HEK293 (cell line): Measurements from ENCODE around the gene KIAA1210.

Source experiments
- CTCF ChIA-PET: fragments of 350-600 bp; formaldehyde crosslinking; extraction: SDS; loops from one replicate; lab custom pipeline; 2021; ENCODE audit warnings: antibody characterized with exemption; lab: Yijun Ruan, JAX
- POLR2A ChIA-PET: fragments of 300-600 bp; formaldehyde crosslinking; extraction: SDS; loops from one replicate; lab custom pipeline; 2020; ENCODE audit warnings: antibody characterized with exemption, inconsistent platforms; lab: Yijun Ruan, JAX
- H3K27ac ChIP-seq: fragments of 200-500 bp; sonication (Bioruptor generic); 2 replicates; pipeline ENCODE4 v1.5.1; 2014; ENCODE audit warnings: low read depth, low read length, control low read depth, inconsistent platforms; ENCODE audit errors: extremely low read depth
- H3K36me3 ChIP-seq, 2 experiments: fragments of 200-500 bp in 1 of 2; sonication (Bioruptor generic) in 1 of 2; 1 replicate in 1 of 2; 2 replicates in 1 of 2; pipeline ENCODE4 v1.5.1; 2014 to 2017; ENCODE audit warnings: inconsistent platforms in 2 of 2, low read length in 2 of 2; ENCODE audit not compliant: control insufficient read depth in 2 of 2, insufficient read depth in 1 of 2
- H3K4me1 ChIP-seq: fragments of 200-500 bp; sonication (Bioruptor generic); 2 replicates; pipeline ENCODE4 v1.5.1; 2014; ENCODE audit warnings: mild to moderate bottlenecking, low read length, inconsistent platforms; ENCODE audit not compliant: control insufficient read depth, insufficient read depth
- H3K4me3 ChIP-seq: 2 replicates; pipeline ENCODE4 v1.5.1; 2011; ENCODE audit warnings: low read depth, mild to moderate bottlenecking, control low read depth, low read length, moderate library complexity
- H3K9me3 ChIP-seq: fragments of 200-500 bp; sonication (Bioruptor generic); 2 replicates; pipeline ENCODE4 v1.5.1; 2014; ENCODE audit warnings: low read depth, low read length, inconsistent platforms; ENCODE audit not compliant: control insufficient read depth, insufficient read depth
- HOXA7 ChIP-seq: sonication (generic); formaldehyde crosslinking; IDR thresholded peaks from 2 replicates; pipeline ENCODE4 v1.8.1; 2022; ENCODE audit warnings: missing genetic modification reagents, borderline replicate concordance
- MZF1 ChIP-seq: fragments of 450-650 bp; formaldehyde crosslinking; IDR thresholded peaks from 2 replicates; pipeline ENCODE4 v1.5.1; 2017; ENCODE audit warnings: missing biosample characterization, missing genetic modification characterization, borderline replicate concordance
- SETDB1 ChIP-seq: IDR thresholded peaks from one replicate; pipeline ENCODE4 v1.6.1; 2017; ENCODE audit warnings: mild to moderate bottlenecking, low read length, moderate library complexity, mixed read lengths; ENCODE audit not compliant: insufficient read length
- TRIM28 ChIP-seq: IDR thresholded peaks from 2 replicates; pipeline ENCODE4 v1.6.1; 2011; ENCODE audit warnings: low read length, control low read depth, borderline replicate concordance
- ZBTB17 ChIP-seq: fragments of 450-650 bp; formaldehyde crosslinking; IDR thresholded peaks from 2 replicates; pipeline ENCODE4 v1.5.1; 2016; ENCODE audit warnings: missing biosample characterization, missing genetic modification characterization
- ZBTB20 ChIP-seq: fragments of 450-650 bp; formaldehyde crosslinking; IDR thresholded peaks from 2 replicates; pipeline ENCODE4 v1.5.1; 2016; ENCODE audit warnings: missing biosample characterization, missing genetic modification characterization
- ZNF112 ChIP-seq: fragments of 450-650 bp; formaldehyde crosslinking; IDR thresholded peaks from 2 replicates; pipeline ENCODE4 v1.5.0; 2017; ENCODE audit warnings: missing biosample characterization, missing genetic modification characterization
- ZNF184 ChIP-seq: fragments of 450-650 bp; IDR thresholded peaks from 2 replicates; pipeline ENCODE4 v1.5.1; 2018; ENCODE audit warnings: missing biosample characterization, mild to moderate bottlenecking, missing genetic modification characterization
- ZNF221 ChIP-seq: fragments of 450-650 bp; formaldehyde crosslinking; IDR thresholded peaks from 2 replicates; pipeline ENCODE4 v1.5.1; 2017; ENCODE audit warnings: missing biosample characterization, missing genetic modification characterization, borderline replicate concordance
- ZNF391 ChIP-seq: fragments of 450-650 bp; formaldehyde crosslinking; IDR thresholded peaks from 2 replicates; pipeline ENCODE4 v1.5.1; 2016; ENCODE audit warnings: low read depth, missing biosample characterization, missing genetic modification characterization, borderline replicate concordance
- ZNF670 ChIP-seq: fragments of 450-650 bp; formaldehyde crosslinking; IDR thresholded peaks from 2 replicates; pipeline ENCODE4 v1.5.1; 2016; ENCODE audit warnings: missing biosample characterization, missing genetic modification characterization, low read depth
- ZNF677 ChIP-seq: fragments of 450-650 bp; IDR thresholded peaks from 2 replicates; pipeline ENCODE4 v1.5.0; 2018; ENCODE audit warnings: missing biosample characterization, mild to moderate bottlenecking, missing genetic modification characterization, moderate library complexity
- ZNF701 ChIP-seq: fragments of 450-650 bp; formaldehyde crosslinking; IDR thresholded peaks from 2 replicates; pipeline ENCODE4 v1.5.1; 2016; ENCODE audit warnings: missing biosample characterization, missing genetic modification characterization
- ZNF707 ChIP-seq: fragments of 450-650 bp; formaldehyde crosslinking; IDR thresholded peaks from 2 replicates; pipeline ENCODE4 v1.5.1; 2016; ENCODE audit warnings: missing biosample characterization, missing genetic modification characterization
- ZNF785 ChIP-seq: fragments of 450-650 bp; formaldehyde crosslinking; IDR thresholded peaks from 2 replicates; pipeline ENCODE4 v1.5.1; 2016; ENCODE audit warnings: missing biosample characterization, missing genetic modification characterization
- TF ChIP-seq, protein P1 (sequence below): fragments of 450-650 bp; formaldehyde crosslinking; IDR thresholded peaks from 2 replicates; pipeline ENCODE4 v1.5.1; 2016; ENCODE audit warnings: missing biosample characterization, missing genetic modification characterization
- TF ChIP-seq, protein P2 (sequence below): fragments of 450-650 bp; formaldehyde crosslinking; IDR thresholded peaks from 2 replicates; pipeline ENCODE4 v1.5.1; 2016; ENCODE audit warnings: missing biosample characterization, missing genetic modification characterization, borderline replicate concordance
- TF ChIP-seq, protein P3 (sequence below): fragments of 450-650 bp; formaldehyde crosslinking; optimal IDR thresholded peaks from 2 replicates; pipeline ENCODE3; 2016; ENCODE audit warnings: missing biosample characterization, mild to moderate bottlenecking, missing genetic modification characterization
- TF ChIP-seq, protein P4 (sequence below): fragments of 450-650 bp; formaldehyde crosslinking; IDR thresholded peaks from 2 replicates; pipeline ENCODE4 v1.5.1; 2017; ENCODE audit warnings: missing biosample characterization, missing genetic modification characterization
- TF ChIP-seq, protein P5 (sequence below): fragments of 450-650 bp; formaldehyde crosslinking; IDR thresholded peaks from 2 replicates; pipeline ENCODE4 v1.5.1; 2017; ENCODE audit warnings: missing biosample characterization, missing genetic modification characterization
- TF ChIP-seq, protein P6 (sequence below): fragments of 450-650 bp; IDR thresholded peaks from 2 replicates; pipeline ENCODE4 v1.5.1; 2018; ENCODE audit warnings: missing biosample characterization, missing genetic modification characterization
- TF ChIP-seq, protein P7 (sequence below): fragments of 450-650 bp; formaldehyde crosslinking; IDR thresholded peaks from 2 replicates; pipeline ENCODE4 v1.5.1; 2017; ENCODE audit warnings: missing biosample characterization, mild to moderate bottlenecking, missing genetic modification characterization, moderate library complexity

Gene KIAA1210

DNA sequence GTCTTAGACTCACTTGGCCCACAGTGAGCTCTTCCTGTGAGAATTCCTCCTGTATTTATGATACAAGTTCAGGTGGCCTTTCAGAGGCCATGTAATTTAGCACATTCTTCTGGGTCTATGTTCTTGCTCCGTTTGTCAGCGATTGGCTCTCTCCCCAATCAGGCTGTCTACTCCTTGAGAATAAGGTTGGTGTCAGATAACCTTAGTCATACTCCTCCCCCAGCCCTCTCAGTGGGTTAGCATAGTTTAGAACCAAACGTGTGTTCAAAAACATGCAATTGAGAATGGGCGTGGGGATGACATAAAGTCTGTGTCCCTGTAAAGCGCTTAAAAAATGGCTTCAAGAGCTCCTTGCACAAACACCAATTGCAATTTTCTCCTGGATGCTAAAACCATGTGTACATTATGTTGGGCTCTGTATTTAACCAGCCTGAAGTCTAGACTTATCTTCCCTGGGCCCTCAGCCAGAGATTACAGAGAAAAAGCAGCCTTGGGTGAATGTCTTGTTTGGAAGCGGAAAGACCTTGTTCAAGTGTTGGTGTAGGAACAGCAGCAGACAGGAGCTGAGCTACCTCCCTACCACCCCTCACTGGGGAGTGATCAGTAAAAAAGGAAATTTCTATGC, 64.8 kb downstream of the KIAA1210 start:
- Histone ChIP-seq H3K36me3 (no peaks in the 10 kb centered on the region), H3K4me3 (no peak overlapping the region), H3K9me3 (no peaks in the 10 kb centered on the region), H3K27ac (no peak overlapping the region), H3K4me1 (no peaks in the 10 kb centered on the region)
- POLR2A ChIA-PET: no interaction called here
- CTCF ChIA-PET: interaction anchor here (0.6 to 7.7 kb wide), 6 partner anchors 58 to 295 kb away, joined by 3 to 42 read pairs (median 4); no protein-coding TSS in a partner anchor
- TF ChIP-seq, protein P1, sequence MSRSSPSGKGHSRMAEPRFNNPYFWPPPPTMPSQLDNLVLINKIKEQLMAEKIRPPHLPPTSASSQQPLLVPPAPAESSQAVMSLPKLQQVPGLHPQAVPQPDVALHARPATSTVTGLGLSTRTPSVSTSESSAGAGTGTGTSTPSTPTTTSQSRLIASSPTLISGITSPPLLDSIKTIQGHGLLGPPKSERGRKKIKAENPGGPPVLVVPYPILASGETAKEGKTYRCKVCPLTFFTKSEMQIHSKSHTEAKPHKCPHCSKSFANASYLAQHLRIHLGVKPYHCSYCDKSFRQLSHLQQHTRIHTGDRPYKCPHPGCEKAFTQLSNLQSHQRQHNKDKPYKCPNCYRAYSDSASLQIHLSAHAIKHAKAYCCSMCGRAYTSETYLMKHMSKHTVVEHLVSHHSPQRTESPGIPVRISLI (tag by site-specific recombination): no peak
- peak; percentile 86 for TF ChIP-seq TRIM28
- TF ChIP-seq, protein P2, sequence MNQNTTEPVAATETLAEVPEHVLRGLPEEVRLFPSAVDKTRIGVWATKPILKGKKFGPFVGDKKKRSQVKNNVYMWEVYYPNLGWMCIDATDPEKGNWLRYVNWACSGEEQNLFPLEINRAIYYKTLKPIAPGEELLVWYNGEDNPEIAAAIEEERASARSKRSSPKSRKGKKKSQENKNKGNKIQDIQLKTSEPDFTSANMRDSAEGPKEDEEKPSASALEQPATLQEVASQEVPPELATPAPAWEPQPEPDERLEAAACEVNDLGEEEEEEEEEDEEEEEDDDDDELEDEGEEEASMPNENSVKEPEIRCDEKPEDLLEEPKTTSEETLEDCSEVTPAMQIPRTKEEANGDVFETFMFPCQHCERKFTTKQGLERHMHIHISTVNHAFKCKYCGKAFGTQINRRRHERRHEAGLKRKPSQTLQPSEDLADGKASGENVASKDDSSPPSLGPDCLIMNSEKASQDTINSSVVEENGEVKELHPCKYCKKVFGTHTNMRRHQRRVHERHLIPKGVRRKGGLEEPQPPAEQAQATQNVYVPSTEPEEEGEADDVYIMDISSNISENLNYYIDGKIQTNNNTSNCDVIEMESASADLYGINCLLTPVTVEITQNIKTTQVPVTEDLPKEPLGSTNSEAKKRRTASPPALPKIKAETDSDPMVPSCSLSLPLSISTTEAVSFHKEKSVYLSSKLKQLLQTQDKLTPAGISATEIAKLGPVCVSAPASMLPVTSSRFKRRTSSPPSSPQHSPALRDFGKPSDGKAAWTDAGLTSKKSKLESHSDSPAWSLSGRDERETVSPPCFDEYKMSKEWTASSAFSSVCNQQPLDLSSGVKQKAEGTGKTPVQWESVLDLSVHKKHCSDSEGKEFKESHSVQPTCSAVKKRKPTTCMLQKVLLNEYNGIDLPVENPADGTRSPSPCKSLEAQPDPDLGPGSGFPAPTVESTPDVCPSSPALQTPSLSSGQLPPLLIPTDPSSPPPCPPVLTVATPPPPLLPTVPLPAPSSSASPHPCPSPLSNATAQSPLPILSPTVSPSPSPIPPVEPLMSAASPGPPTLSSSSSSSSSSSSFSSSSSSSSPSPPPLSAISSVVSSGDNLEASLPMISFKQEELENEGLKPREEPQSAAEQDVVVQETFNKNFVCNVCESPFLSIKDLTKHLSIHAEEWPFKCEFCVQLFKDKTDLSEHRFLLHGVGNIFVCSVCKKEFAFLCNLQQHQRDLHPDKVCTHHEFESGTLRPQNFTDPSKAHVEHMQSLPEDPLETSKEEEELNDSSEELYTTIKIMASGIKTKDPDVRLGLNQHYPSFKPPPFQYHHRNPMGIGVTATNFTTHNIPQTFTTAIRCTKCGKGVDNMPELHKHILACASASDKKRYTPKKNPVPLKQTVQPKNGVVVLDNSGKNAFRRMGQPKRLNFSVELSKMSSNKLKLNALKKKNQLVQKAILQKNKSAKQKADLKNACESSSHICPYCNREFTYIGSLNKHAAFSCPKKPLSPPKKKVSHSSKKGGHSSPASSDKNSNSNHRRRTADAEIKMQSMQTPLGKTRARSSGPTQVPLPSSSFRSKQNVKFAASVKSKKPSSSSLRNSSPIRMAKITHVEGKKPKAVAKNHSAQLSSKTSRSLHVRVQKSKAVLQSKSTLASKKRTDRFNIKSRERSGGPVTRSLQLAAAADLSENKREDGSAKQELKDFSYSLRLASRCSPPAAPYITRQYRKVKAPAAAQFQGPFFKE: no peak
- TF ChIP-seq ZNF677: no peak
- TF ChIP-seq ZNF707 (tag by site-specific recombination): no peak
- TF ChIP-seq ZNF785: no peak
- TF ChIP-seq, protein P3, sequence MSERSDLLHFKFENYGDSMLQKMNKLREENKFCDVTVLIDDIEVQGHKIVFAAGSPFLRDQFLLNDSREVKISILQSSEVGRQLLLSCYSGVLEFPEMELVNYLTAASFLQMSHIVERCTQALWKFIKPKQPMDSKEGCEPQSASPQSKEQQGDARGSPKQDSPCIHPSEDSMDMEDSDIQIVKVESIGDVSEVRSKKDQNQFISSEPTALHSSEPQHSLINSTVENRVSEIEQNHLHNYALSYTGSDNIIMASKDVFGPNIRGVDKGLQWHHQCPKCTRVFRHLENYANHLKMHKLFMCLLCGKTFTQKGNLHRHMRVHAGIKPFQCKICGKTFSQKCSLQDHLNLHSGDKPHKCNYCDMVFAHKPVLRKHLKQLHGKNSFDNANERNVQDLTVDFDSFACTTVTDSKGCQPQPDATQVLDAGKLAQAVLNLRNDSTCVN (tag by site-specific recombination): no peak
- TF ChIP-seq HOXA7 (CRISPR knock-in tag): no peak
- peak; percentile 23; the same call in 1 of the 2 replicates for TF ChIP-seq ZBTB20 (tag by site-specific recombination)
- TF ChIP-seq, protein P4, sequence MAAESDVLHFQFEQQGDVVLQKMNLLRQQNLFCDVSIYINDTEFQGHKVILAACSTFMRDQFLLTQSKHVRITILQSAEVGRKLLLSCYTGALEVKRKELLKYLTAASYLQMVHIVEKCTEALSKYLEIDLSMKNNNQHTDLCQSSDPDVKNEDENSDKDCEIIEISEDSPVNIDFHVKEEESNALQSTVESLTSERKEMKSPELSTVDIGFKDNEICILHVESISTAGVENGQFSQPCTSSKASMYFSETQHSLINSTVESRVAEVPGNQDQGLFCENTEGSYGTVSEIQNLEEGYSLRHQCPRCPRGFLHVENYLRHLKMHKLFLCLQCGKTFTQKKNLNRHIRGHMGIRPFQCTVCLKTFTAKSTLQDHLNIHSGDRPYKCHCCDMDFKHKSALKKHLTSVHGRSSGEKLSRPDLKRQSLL (tag by site-specific recombination): no peak
- no peak for TF ChIP-seq MZF1 (tag by site-specific recombination)
- no peak for TF ChIP-seq ZNF184 (tag by site-specific recombination)
- no peak for TF ChIP-seq ZNF221 (tag by site-specific recombination)
- no peak for TF ChIP-seq ZNF701 (tag by site-specific recombination)
- TF ChIP-seq ZBTB17 (tag by site-specific recombination): peak; percentile 30; the same call in 1 of the 2 replicates
- TF ChIP-seq, protein P5, sequence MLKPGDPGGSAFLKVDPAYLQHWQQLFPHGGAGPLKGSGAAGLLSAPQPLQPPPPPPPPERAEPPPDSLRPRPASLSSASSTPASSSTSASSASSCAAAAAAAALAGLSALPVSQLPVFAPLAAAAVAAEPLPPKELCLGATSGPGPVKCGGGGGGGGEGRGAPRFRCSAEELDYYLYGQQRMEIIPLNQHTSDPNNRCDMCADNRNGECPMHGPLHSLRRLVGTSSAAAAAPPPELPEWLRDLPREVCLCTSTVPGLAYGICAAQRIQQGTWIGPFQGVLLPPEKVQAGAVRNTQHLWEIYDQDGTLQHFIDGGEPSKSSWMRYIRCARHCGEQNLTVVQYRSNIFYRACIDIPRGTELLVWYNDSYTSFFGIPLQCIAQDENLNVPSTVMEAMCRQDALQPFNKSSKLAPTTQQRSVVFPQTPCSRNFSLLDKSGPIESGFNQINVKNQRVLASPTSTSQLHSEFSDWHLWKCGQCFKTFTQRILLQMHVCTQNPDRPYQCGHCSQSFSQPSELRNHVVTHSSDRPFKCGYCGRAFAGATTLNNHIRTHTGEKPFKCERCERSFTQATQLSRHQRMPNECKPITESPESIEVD (tag by site-specific recombination): peak; percentile 70
- TF ChIP-seq ZNF112 (tag by site-specific recombination): no peak
- no peak for TF ChIP-seq ZNF670 (tag by site-specific recombination)
- TF ChIP-seq SETDB1: no peak
- TF ChIP-seq ZNF391 (tag by site-specific recombination): no peak
- TF ChIP-seq, protein P6, sequence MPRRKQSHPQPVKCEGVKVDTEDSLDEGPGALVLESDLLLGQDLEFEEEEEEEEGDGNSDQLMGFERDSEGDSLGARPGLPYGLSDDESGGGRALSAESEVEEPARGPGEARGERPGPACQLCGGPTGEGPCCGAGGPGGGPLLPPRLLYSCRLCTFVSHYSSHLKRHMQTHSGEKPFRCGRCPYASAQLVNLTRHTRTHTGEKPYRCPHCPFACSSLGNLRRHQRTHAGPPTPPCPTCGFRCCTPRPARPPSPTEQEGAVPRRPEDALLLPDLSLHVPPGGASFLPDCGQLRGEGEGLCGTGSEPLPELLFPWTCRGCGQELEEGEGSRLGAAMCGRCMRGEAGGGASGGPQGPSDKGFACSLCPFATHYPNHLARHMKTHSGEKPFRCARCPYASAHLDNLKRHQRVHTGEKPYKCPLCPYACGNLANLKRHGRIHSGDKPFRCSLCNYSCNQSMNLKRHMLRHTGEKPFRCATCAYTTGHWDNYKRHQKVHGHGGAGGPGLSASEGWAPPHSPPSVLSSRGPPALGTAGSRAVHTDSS: no peak
- TF ChIP-seq, protein P7, sequence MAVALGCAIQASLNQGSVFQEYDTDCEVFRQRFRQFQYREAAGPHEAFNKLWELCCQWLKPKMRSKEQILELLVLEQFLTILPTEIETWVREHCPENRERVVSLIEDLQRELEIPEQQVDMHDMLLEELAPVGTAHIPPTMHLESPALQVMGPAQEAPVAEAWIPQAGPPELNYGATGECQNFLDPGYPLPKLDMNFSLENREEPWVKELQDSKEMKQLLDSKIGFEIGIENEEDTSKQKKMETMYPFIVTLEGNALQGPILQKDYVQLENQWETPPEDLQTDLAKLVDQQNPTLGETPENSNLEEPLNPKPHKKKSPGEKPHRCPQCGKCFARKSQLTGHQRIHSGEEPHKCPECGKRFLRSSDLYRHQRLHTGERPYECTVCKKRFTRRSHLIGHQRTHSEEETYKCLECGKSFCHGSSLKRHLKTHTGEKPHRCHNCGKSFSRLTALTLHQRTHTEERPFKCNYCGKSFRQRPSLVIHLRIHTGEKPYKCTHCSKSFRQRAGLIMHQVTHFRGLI (tag by site-specific recombination): peak; percentile 79; the same call in 1 of the 2 replicates
